AG04450 (cell line): ENCODE measurements around the gene CCL26. TPM values are rescaled to one million over a fixed set of nuclear protein-coding genes. Genes with fewer than 3 reads are reported as not detected.

Experiments
- CTCF ChIA-PET: fragments of 300-600, 350-600 bp; formaldehyde crosslinking; extraction: SDS; loops from one replicate; lab custom pipeline; 2022; ENCODE audit warnings: antibody characterized with exemption, inconsistent platforms; lab: Charles Lee
- POLR2A ChIA-PET: fragments of 350-600 bp; formaldehyde crosslinking; extraction: SDS; loops from one replicate; lab custom pipeline; 2021; ENCODE audit warnings: antibody characterized with exemption, inconsistent platforms; lab: Yijun Ruan, JAX
- DNase-seq: peaks from one replicate; pipeline ENCODE4 v3.0.0-alpha.2; 2011; ENCODE audit warnings: low read depth, low spot score
- H3K27ac ChIP-seq: one replicate; pipeline ENCODE4 v1.5.1; 2012; ENCODE audit warnings: low read depth, low read length, control low read depth
- H3K27me3 ChIP-seq: one replicate; pipeline ENCODE4 v1.6.0; 2012; ENCODE audit warnings: low read length; ENCODE audit not compliant: control insufficient read depth, insufficient read depth
- H3K4me3 ChIP-seq: 2 replicates; pipeline ENCODE4 v1.5.1; 2011; ENCODE audit warnings: mild to moderate bottlenecking, low read depth, low read length, control low read depth
- H3K9me3 ChIP-seq: 2 replicates; pipeline ENCODE4 v1.5.1; 2012; ENCODE audit warnings: low read length; ENCODE audit not compliant: control insufficient read depth, insufficient read depth
- polyA plus RNA-seq: library from polyadenylated mRNA; depleted of rRNA; stranded (reverse); fragments of >200 nt; gene quantifications from 2 replicates; pipeline ENCODE4 v1.2.3, GENCODE V29; 2011
- TF ChIP-seq, protein P1 (sequence below): IDR thresholded peaks from 2 replicates; pipeline ENCODE4 v1.5.1; 2011; ENCODE audit warnings: low read depth, low read length, control low read depth, inconsistent platforms

Gene CCL26
- polyA plus RNA-seq, 1 experiment = not detected

GRCh38 chr7:75758491-75758890 is 13.5 kb downstream of the CCL26 start:
- H3K9me3 ChIP-seq = no peaks in the 10 kb centered on the region
- no peaks in the 10 kb centered on the region for H3K27me3 ChIP-seq
- ChIA-PET CTCF (no interaction called here), POLR2A (no interaction called here)
- no peak overlapping the region for H3K4me3 ChIP-seq
- H3K27ac ChIP-seq = no peak overlapping the region
- TF ChIP-seq, protein P1, sequence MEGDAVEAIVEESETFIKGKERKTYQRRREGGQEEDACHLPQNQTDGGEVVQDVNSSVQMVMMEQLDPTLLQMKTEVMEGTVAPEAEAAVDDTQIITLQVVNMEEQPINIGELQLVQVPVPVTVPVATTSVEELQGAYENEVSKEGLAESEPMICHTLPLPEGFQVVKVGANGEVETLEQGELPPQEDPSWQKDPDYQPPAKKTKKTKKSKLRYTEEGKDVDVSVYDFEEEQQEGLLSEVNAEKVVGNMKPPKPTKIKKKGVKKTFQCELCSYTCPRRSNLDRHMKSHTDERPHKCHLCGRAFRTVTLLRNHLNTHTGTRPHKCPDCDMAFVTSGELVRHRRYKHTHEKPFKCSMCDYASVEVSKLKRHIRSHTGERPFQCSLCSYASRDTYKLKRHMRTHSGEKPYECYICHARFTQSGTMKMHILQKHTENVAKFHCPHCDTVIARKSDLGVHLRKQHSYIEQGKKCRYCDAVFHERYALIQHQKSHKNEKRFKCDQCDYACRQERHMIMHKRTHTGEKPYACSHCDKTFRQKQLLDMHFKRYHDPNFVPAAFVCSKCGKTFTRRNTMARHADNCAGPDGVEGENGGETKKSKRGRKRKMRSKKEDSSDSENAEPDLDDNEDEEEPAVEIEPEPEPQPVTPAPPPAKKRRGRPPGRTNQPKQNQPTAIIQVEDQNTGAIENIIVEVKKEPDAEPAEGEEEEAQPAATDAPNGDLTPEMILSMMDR = no peak
- no peak for DNase-seq

GRCh38 chr7:75757860-75758259 is 14.2 kb downstream of the CCL26 start:
- no peak for DNase-seq
- Histone ChIP-seq H3K27me3 (no peaks in the 10 kb centered on the region), H3K9me3 (no peaks in the 10 kb centered on the region), H3K4me3 (no peak overlapping the region), H3K27ac (no peak overlapping the region)
- TF ChIP-seq, protein P1 = no peak
- ChIA-PET POLR2A (no interaction called here), CTCF (interaction anchor here (0.6 kb wide), 1 partner anchor 169 kb away, joined by 5 read pairs; no protein-coding TSS in a partner anchor)

DNA sequence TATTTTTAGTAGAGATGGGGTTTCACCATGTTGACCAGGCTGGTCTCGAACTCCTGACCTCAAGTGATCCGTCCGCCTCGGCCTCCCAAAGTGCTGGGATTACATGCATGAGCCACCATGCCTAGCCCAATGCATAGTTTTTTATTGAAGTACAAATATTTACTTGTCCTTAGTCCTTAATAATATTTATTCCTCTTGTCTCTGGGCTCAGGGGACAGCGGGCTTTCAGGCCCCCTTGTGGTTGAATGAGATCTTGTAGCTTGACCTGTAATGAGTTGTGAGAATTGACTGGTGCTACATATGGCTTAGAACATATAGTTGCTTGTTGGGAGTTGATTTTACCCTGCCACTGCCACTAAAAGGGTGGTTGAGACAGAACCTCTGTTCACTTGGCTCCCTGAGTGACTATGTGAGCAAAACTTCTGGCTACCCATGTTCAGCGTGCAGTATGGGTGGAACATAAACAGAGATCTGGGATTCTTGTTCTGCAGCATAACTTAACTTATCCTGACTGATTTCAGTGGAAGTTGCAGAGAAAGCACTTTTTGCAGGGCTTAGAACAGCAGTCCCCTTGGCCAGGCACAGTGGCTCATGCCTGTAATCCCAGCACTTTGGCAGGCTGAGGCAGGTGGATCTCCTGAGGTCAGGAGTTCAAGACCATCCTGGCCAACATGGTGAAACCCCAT is 14.9 kb downstream of the CCL26 start:
- H3K4me3 ChIP-seq = no peak overlapping the region
- H3K27me3 ChIP-seq = no peaks in the 10 kb centered on the region
- TF ChIP-seq, protein P1 = peak; percentile 61
- ChIA-PET POLR2A (no interaction called here), CTCF (interaction anchor here (0.5 to 0.7 kb wide), 3 partner anchors 164 to 325 kb away, joined by 3 to 5 read pairs (median 5); no protein-coding TSS in a partner anchor)
- no peak overlapping the region for H3K27ac ChIP-seq
- no peak for DNase-seq
- no peaks in the 10 kb centered on the region for H3K9me3 ChIP-seq

- POLR2A ChIA-PET = no interaction called here
Measured at GRCh38 chr7:75756206-75756990, 15.6 kb downstream of the CCL26 start.

More at GRCh38 chr7:75756206-75756990, 15.6 kb downstream of the CCL26 start:
- CTCF ChIA-PET = interaction anchor here (0.6 kb wide), 1 partner anchor 36 kb away, joined by 3 read pairs; no protein-coding TSS in a partner anchor
- Histone ChIP-seq H3K27ac (no peak overlapping the region), H3K4me3 (no peak overlapping the region), H3K9me3 (no peaks in the 10 kb centered on the region), H3K27me3 (no peaks in the 10 kb centered on the region)
- TF ChIP-seq, protein P1 = no peak
- DNase-seq = no peak
